Measurements from ENCODE around the gene STK32C.
"Not testable (repeated sequence)": the region's sequence is repeated elsewhere in the genome, so short reads cannot be mapped to it uniquely, and the experiment has no call there.

STK32C gene

GRCh38 chr10:132279873-132280645, 27.7 kb downstream of the STK32C start:
- DNase-seq: no peak

GRCh38 chr10:132277311-132277741, 30.4 kb downstream of the STK32C start:
- DNase-seq: no peak

GRCh38 chr10:132276706-132277105, 31.0 kb downstream of the STK32C start:
- no peak for DNase-seq

GRCh38 chr10:132276179-132276675, 31.5 kb downstream of the STK32C start:
- no peak for DNase-seq

GRCh38 chr10:132275426-132276178, 32.1 kb downstream of the STK32C start:
- DNase-seq: no peak

- DNase-seq: no peak
Observed at GRCh38 chr10:132274986-132275385, 32.8 kb downstream of the STK32C start.

- DNase-seq: no peak
Observed at GRCh38 chr10:132274581-132274980, 33.2 kb downstream of the STK32C start.

GRCh38 chr10:132273966-132274365, 33.8 kb downstream of the STK32C start:
- no peak for DNase-seq

- no peak for DNase-seq
Observed at GRCh38 chr10:132273304-132273944, 34.3 kb downstream of the STK32C start.

GRCh38 chr10:132272231-132272971, 35.3 kb downstream of the STK32C start:
- DNase-seq: no peak

- no peak for DNase-seq
Observed at GRCh38 chr10:132271458-132272230, 36.1 kb downstream of the STK32C start.

GRCh38 chr10:132270721-132271457, 36.9 kb downstream of the STK32C start:
- DNase-seq: no peak

- DNase-seq: no peak
Observed at GRCh38 chr10:132270256-132270655, 37.5 kb downstream of the STK32C start.

GRCh38 chr10:132269266-132270230, 38.2 kb downstream of the STK32C start:
- no peak for DNase-seq

- not testable (repeated sequence) for DNase-seq
Observed at GRCh38 chr10:132267916-132268315, 39.8 kb downstream of the STK32C start.

GRCh38 chr10:132266594-132267161, 41.1 kb downstream of the STK32C start:
- no peak for DNase-seq

GRCh38 chr10:132265890-132266496, 41.8 kb downstream of the STK32C start:
- DNase-seq: no peak

GRCh38 chr10:132264966-132265889, 42.5 kb downstream of the STK32C start:
- DNase-seq: no peak
